Endothelial cell of umbilical vein (primary cell): ENCODE results near the gene HDAC7. TPM values are rescaled to one million over a fixed set of nuclear protein-coding genes. Genes with fewer than 3 reads are reported as not detected.

ENCODE experiments used
- BruUV-seq: library from RNA; stranded (reverse); fragments of 400-500 nt; replicated peaks from 2 replicates; lab custom pipeline; 2021; lab: Mats Ljungman, UMichigan
- CTCF ChIA-PET: fragments of 300-600, 350-600 bp; sonication (Branson Sonifier 250); formaldehyde crosslinking; loops from one replicate; lab custom pipeline; 2021; ENCODE audit warnings: antibody characterized with exemption, inconsistent platforms; lab: Charles Lee
- POLR2A ChIA-PET: fragments of 300-600, 350-600 bp; sonication (Branson Sonifier 250); formaldehyde crosslinking; loops from one replicate; lab custom pipeline; 2021; ENCODE audit warnings: antibody characterized with exemption, inconsistent platforms; lab: Charles Lee
- DNase-seq: peaks from one replicate; pipeline ENCODE4 v3.0.0-alpha.2; 2011; ENCODE audit warnings: low read depth, low spot score
- FAIRE-seq: peaks from 2 replicates; lab custom pipeline; 2011; peaks lifted over from hg19 to GRCh38; lab: Jason Lieb, UNC
- H2AFZ ChIP-seq: 2 replicates; pipeline ENCODE4 v1.6.0; 2012; ENCODE audit warnings: low read depth, low read length, control low read depth, inconsistent platforms
- H3K27ac ChIP-seq: 2 replicates; pipeline ENCODE4 v1.5.1; 2011; ENCODE audit warnings: low read depth, mild to moderate bottlenecking, control low read depth, low read length, moderate library complexity; ENCODE audit not compliant: insufficient read depth
- H3K27me3 ChIP-seq, 2 experiments: 2 replicates each; pipeline versions ENCODE4 v1.6.0 to v1.6.1; 2011; ENCODE audit warnings: low read length in 2 of 2, mixed read lengths in 1 of 2; ENCODE audit not compliant: control insufficient read depth in 2 of 2, insufficient read depth in 2 of 2
- H3K36me3 ChIP-seq, 2 experiments: 2 replicates in 1 of 2; 3 replicates in 1 of 2; pipeline ENCODE4 v1.5.1; 2011; ENCODE audit warnings: low read length in 2 of 2, mild to moderate bottlenecking in 1 of 2, moderate library complexity in 1 of 2; ENCODE audit not compliant: control insufficient read depth in 2 of 2, insufficient read depth in 2 of 2; ENCODE audit errors: extremely low read depth in 1 of 2
- H3K4me1 ChIP-seq: 3 replicates; pipeline ENCODE4 v1.5.1; 2011; ENCODE audit warnings: mild to moderate bottlenecking, low read length; ENCODE audit not compliant: control insufficient read depth, insufficient read depth; ENCODE audit errors: extremely low read depth
- H3K4me2 ChIP-seq: 2 replicates; pipeline ENCODE4 v1.6.1; 2011; ENCODE audit warnings: low read length, control low read depth, mixed read lengths; ENCODE audit not compliant: insufficient read depth
- H3K4me3 ChIP-seq, 3 experiments: fragments of 200-600 bp in 1 of 3; sonication (generic), shearing (Covaris generic) in 1 of 3; replicated peaks in 1 of 3; 2 replicates each; pipeline ENCODE4 v1.5.1; 2011 to 2016; ENCODE audit warnings: control low read depth in 3 of 3, low read length in 3 of 3, mild to moderate bottlenecking in 2 of 3, inconsistent platforms in 1 of 3, low read depth in 1 of 3, moderate library complexity in 1 of 3; ENCODE audit not compliant: insufficient read depth in 1 of 3
- H3K79me2 ChIP-seq: 2 replicates; pipeline ENCODE4 v1.6.0; 2012; ENCODE audit warnings: low read length, inconsistent platforms; ENCODE audit not compliant: control insufficient read depth, insufficient read depth
- H3K9ac ChIP-seq: replicated peaks from 2 replicates; pipeline ENCODE3; 2011; ENCODE audit warnings: low read length, control low read depth; ENCODE audit not compliant: insufficient read depth; ENCODE audit errors: extremely low read depth
- H3K9me1 ChIP-seq: replicated peaks from 3 replicates; pipeline ENCODE4 v1.6.0; 2011; ENCODE audit warnings: mild to moderate bottlenecking, low read length; ENCODE audit not compliant: control insufficient read depth, insufficient read depth; ENCODE audit errors: extremely low read depth
- H3K9me3 ChIP-seq: replicated peaks from 2 replicates; pipeline ENCODE4 v1.5.1; 2012; ENCODE audit warnings: low read length, inconsistent platforms; ENCODE audit not compliant: control insufficient read depth, insufficient read depth
- H4K20me1 ChIP-seq: replicated peaks from 2 replicates; pipeline ENCODE3; 2011; ENCODE audit warnings: mild to moderate bottlenecking, low read length; ENCODE audit not compliant: control insufficient read depth, insufficient read depth; ENCODE audit errors: extremely low read depth
- CTCF ChIP-seq, 2 donors: IDR thresholded peaks; 1 replicate in 1 of 2; 2 replicates in 1 of 2; pipeline ENCODE4 v1.5.1; 2011; ENCODE audit warnings: low read length in 2 of 2, mild to moderate bottlenecking in 2 of 2, moderate library complexity in 2 of 2, control low read depth in 1 of 2, inconsistent platforms in 1 of 2, low read depth in 1 of 2; ENCODE audit not compliant: insufficient read depth in 1 of 2; ENCODE audit errors: extremely low read depth in 1 of 2
- EZH2 ChIP-seq: IDR thresholded peaks from 2 replicates; pipeline ENCODE4 v1.6.1; 2012; ENCODE audit warnings: borderline replicate concordance, low read depth, mild to moderate bottlenecking, moderate library complexity, low read length, inconsistent platforms; ENCODE audit not compliant: severe bottlenecking
- FOS ChIP-seq: IDR thresholded peaks from 2 replicates; pipeline ENCODE4 v1.6.1; 2011; ENCODE audit warnings: mild to moderate bottlenecking, low read length, moderate library complexity, borderline replicate concordance; ENCODE audit not compliant: insufficient read depth
- GATA2 ChIP-seq: IDR thresholded peaks from 2 replicates; pipeline ENCODE4 v1.7.0; 2011; ENCODE audit warnings: low read depth, mild to moderate bottlenecking, moderate library complexity, mixed read lengths, low read length; ENCODE audit not compliant: insufficient read length, insufficient read depth
- MAX ChIP-seq: IDR thresholded peaks from 2 replicates; pipeline ENCODE4 v1.6.1; 2011; ENCODE audit not compliant: insufficient read depth, insufficient read length
- MYC ChIP-seq: IDR thresholded peaks from one replicate; pipeline ENCODE4 v1.6.1; 2011; ENCODE audit warnings: mild to moderate bottlenecking, low read depth, low read length
- POLR2A ChIP-seq: IDR thresholded peaks from 2 replicates; pipeline ENCODE4 v1.6.1; 2012; ENCODE audit warnings: low read depth, mild to moderate bottlenecking, control low read depth, low read length
- POLR2AphosphoS5 ChIP-seq: IDR thresholded peaks from 2 replicates; pipeline ENCODE4 v1.6.1; 2012; ENCODE audit warnings: low read depth, mild to moderate bottlenecking, control low read depth, low read length, moderate library complexity; ENCODE audit not compliant: insufficient read depth
- dilution Hi-C: fragments of 300-500 bp; cut with MboI; formaldehyde crosslinking; loops from one replicate; pipeline ENCODE4 v1.15.0; 2019; ENCODE audit warnings: low sequenced_read_pairs; ENCODE audit not compliant: extremely low pct_ligation_motif_present
- intact Hi-C: fragments of 100-400 bp; cut with micrococcal nuclease; formaldehyde crosslinking; loops from one replicate; pipeline ENCODE4 v1.10.0; 2022
- polyA plus RNA-seq, 4 experiments: library from polyadenylated mRNA; depleted of rRNA in 3 of 4; stranded (reverse) in 3 of 4; unstranded in 1 of 4; fragments of >200 nt; gene quantifications; 2 replicates each; pipeline versions ENCODE4 v1.2.1 to v1.2.3, GENCODE V29; 2011 to 2012; ENCODE audit warnings: missing spikeins in 1 of 4
- total RNA-seq: library from RNA; stranded (reverse); gene quantifications from 2 replicates; pipeline ENCODE4 v1.2.3, GENCODE V29; 2021

Gene HDAC7
- total and polyA plus RNA-seq, 2 donors (not counting 3 experiments of a cell fraction or from before 2014, with no cell fraction given): 119 to 249 TPM

GRCh38 chr12:47776471-47777143 is 43.1 kb downstream of the HDAC7 start:
- no TSS peak for BruUV-seq

More at GRCh38 chr12:47776471-47777143, 43.1 kb downstream of the HDAC7 start:
- no peak for TF ChIP-seq EZH2
- no peak for TF ChIP-seq FOS
- TF ChIP-seq MYC: no peak
- TF ChIP-seq MAX: no peak
- no peak for TF ChIP-seq POLR2AphosphoS5
- TF ChIP-seq POLR2A: no peak
- no peak for TF ChIP-seq CTCF (IDR thresholded peaks at IDR 0.05; ENCODE audit: extremely low read depth in 1 of 2, insufficient read depth in 1 of 2, low read depth in 1 of 2, low read length in 2 of 2)
- no peak for TF ChIP-seq GATA2
- H3K4me3 ChIP-seq: no peak overlapping the region
- H3K9me1 ChIP-seq: no peaks in the 10 kb centered on the region
- peak; percentile 80 for FAIRE-seq
- ChIA-PET POLR2A (interaction anchor here (0.5 kb wide), 1 partner anchor 20 kb away, joined by 3 read pairs; no protein-coding TSS in a partner anchor), CTCF (interaction anchor here (1.0 to 10.4 kb wide), 10 partner anchors 8 to 63 kb away, joined by 3 to 244 read pairs (median 20); no protein-coding TSS in a partner anchor)
- intact Hi-C loops (no loop called here), dilution Hi-C loops (no loop called here)
- no peak for DNase-seq
- no peaks in the 10 kb centered on the region for H3K79me2 ChIP-seq
- H3K27me3 ChIP-seq: no peaks in the 10 kb centered on the region
- peak overlapping the region; percentile 33 for H3K27ac ChIP-seq
- no peak overlapping the region for H3K4me2 ChIP-seq
- H3K9ac ChIP-seq: no peak overlapping the region
- H3K9me3 ChIP-seq: no peaks in the 10 kb centered on the region
- peaks cover 0 to under 1% of the 10 kb centered on the region in 2 experiments for H3K36me3 ChIP-seq
- H3K4me1 ChIP-seq: peaks cover 31% of the 10 kb centered on the region
- no peak overlapping the region for H2AFZ ChIP-seq
- no peaks in the 10 kb centered on the region for H4K20me1 ChIP-seq
